GM12872 (cell line): ENCODE results near the gene PLEK2.

ENCODE experiments used
- TF ChIP-seq, protein P1 (sequence below): IDR thresholded peaks from 3 replicates; pipeline ENCODE4 v1.5.1; 2011; ENCODE audit warnings: low read depth, mild to moderate bottlenecking, low read length, moderate library complexity; ENCODE audit not compliant: insufficient read depth

The PLEK2 gene

DNA sequence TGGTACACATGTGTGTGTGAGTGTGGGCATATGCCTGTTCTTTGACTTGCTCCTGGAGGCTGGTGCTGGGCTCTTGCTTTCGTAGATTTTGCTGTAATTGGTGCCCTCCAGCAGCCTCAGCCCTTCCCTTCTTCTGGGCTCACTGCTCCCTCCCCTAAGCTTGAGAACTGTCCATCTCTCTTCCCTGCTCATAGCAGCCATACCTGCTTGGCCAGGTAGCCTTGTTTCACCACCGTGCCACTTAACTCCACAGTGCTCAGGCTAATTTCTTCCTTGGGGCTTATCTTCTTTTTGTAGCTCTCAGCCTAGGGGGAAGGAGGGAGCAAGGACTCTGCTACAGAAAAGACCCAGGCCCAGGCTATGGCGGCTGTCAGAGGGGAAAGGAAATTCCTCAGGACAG lies 19.8 kb downstream of the PLEK2 start:
- TF ChIP-seq, protein P1, sequence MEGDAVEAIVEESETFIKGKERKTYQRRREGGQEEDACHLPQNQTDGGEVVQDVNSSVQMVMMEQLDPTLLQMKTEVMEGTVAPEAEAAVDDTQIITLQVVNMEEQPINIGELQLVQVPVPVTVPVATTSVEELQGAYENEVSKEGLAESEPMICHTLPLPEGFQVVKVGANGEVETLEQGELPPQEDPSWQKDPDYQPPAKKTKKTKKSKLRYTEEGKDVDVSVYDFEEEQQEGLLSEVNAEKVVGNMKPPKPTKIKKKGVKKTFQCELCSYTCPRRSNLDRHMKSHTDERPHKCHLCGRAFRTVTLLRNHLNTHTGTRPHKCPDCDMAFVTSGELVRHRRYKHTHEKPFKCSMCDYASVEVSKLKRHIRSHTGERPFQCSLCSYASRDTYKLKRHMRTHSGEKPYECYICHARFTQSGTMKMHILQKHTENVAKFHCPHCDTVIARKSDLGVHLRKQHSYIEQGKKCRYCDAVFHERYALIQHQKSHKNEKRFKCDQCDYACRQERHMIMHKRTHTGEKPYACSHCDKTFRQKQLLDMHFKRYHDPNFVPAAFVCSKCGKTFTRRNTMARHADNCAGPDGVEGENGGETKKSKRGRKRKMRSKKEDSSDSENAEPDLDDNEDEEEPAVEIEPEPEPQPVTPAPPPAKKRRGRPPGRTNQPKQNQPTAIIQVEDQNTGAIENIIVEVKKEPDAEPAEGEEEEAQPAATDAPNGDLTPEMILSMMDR: no peak

DNA sequence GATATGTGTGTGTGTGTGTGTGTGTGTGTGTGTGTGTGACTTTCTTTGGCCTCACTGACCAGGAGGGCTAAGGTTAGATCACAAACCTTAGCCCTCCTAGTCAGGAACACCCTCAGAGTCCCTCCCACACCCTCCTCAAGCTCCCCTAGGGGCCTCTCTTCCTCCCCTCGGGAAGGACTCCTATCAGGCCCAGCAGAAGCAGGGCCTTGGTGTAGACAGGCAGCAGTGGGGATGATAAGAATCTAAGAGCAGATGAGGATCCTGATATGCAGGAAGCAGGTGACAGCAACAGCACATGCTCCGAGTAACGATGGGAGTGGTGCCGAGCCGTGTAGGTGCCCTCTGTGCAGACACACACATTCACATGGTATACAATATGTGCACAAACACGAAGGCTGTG lies 20.7 kb downstream of the PLEK2 start:
- TF ChIP-seq, protein P1: no peak

DNA sequence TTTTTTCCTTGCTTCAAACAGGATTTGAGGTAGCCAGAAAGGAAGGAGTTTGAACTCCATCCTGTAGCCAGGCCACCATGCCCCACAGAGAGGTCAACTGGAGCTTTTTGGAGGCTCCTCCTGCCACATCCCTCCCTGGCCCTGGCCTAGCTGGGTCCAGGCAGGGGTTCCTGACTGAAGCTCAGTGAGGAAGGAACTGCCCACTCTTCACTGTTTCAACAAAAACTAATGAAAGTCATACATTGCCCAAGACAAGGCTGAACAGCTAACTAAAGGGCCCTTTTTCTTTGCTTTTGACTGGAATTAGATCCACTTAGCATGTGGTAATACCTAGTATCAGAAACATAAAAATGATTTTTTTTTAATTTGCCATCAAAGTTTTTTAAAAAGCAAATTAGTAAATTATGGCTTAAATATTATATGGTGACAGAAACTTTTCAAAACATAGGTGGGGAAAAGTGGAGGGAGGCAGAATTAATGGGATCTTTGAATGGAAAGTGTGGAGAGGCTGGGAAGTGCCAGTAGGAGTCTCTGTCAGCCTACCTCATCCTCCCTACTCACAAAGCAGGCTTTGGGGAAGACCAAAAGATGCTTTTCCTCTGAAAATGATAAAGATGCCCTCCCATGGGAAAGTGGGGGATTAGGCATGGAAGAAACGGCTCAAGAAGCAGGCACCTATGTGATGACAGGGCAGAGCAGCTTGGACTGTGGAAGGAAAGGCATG lies 22.0 kb downstream of the PLEK2 start:
- TF ChIP-seq, protein P1: no peak

DNA sequence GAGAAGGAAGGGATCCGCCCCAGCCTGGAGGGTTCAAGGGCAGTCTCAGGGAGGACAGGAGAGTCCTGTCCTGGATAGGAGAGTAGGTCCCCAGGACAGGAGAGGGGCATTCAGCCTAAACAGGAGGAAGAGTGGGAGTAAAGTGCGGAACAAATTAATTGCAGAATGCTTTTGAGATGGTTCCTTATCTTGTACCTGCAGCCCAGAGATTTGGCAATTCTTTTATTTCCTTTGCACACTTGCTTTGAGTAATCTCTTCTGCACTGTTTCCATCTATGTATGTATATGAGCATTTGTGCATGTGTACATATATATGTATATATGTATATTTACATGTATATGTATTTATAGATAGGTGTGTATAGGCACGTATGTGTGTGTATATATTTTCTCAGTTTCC lies 22.7 kb downstream of the PLEK2 start:
- TF ChIP-seq, protein P1: no peak

DNA sequence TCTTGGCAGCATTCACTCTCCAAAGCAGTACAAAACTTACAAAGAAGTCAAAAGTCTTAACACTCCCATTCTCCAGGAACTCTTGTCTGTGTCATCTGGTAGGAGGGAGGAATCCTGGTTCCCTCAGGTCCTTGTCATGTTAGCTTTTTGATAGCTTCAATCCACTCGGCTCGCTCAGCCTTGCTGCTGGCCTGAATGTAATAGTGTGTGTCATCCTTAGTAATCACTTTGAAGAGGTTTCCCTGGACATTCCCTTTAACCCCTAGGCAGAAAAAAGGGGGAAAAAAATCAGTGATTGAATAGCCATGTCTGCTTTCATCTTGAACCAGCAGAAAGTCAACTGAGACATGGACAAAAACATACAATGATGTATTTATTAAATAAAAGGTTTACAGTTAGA lies 24.8 kb downstream of the PLEK2 start:
- TF ChIP-seq, protein P1: no peak

DNA sequence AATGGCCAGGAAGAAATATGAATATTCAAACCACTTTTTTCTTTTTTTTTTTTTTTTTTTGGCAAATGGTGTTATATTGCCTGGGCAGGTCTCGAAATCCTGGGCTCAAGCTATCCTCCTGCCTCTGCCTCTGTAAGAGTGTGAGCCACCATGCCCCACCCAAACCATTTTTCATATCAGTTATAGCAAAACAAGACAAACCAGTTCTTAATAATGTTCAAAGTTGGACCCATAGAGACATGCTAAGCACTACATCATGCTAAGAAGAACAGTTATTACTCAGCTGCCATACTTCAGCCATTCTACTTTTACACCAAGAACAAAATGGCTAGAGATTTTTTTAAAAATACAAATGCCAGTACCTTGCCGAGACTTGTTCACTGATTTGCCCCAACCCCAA lies 26.3 kb downstream of the PLEK2 start:
- TF ChIP-seq, protein P1: no peak

DNA sequence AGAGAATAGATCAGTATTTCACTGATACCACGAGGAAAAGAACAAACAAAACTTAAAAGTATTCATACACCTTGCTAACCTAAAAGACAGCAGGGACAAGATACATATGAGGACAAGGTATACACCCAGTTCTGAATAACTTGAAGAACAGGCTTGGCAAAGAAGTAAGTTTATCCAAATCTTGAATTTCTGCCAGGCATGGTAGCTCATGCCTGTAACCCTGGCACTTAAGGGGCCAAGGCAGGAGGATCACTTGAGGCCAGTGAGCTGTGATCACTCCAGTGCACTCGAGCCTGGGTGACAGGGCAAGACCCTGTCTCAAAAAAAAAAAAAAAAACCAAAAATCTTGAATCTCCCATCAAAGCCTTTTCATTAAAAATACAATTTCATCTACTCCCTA lies 26.8 kb downstream of the PLEK2 start:
- TF ChIP-seq, protein P1: no peak
